Skeletal muscle cell (primary cell): Measurements from ENCODE around the gene PCNP.
A peak's percentile ranks its signal among the peaks of the same experiment; 100 is the strongest.
"Not testable (repeated sequence)": the region's sequence is repeated elsewhere in the genome, so short reads cannot be mapped to it uniquely, and the experiment has no call there.

Source experiments
- DNase-seq: peaks from one replicate; pipeline ENCODE4 v3.0.0-alpha.2; 2010; ENCODE audit warnings: low read depth
- H3K4me3 ChIP-seq: 2 replicates; pipeline ENCODE4 v1.5.1; 2011; ENCODE audit warnings: low read depth, mild to moderate bottlenecking, control low read depth, low read length, moderate library complexity

The PCNP gene

GRCh38 chr3:101556064-101556463, 17.9 kb upstream of the PCNP start:
- no peak overlapping the region for H3K4me3 ChIP-seq
- DNase-seq = no peak

GRCh38 chr3:101561630-101562328, 12.2 kb upstream of the PCNP start, which contains the start of gene TRMT10C:
Gene TRMT10C (plus strand): TSS chr3:101561868. CDS start chr3:101564782, 2,914 bp downstream.
- peak; percentile 72 for DNase-seq
- H3K4me3 ChIP-seq = peak within 1 kb of the TSS; percentile 98

GRCh38 chr3:101567528-101568317, 6.3 kb upstream of the PCNP start:
- no peak overlapping the region for H3K4me3 ChIP-seq
- no peak for DNase-seq

GRCh38 chr3:101571028-101571895, 2.7 kb upstream of the PCNP start:
- H3K4me3 ChIP-seq = no peak overlapping the region
- DNase-seq = no peak

- peak overlapping the region; percentile 91 for H3K4me3 ChIP-seq
- no peak for DNase-seq
Measured at GRCh38 chr3:101574388-101575112, 570 bp downstream of the PCNP start.

- H3K4me3 ChIP-seq = no peak overlapping the region
- no peak for DNase-seq
Measured at GRCh38 chr3:101577286-101577685, 3.3 kb downstream of the PCNP start.

GRCh38 chr3:101588616-101589015, 14.6 kb downstream of the PCNP start:
- H3K4me3 ChIP-seq = no peak overlapping the region
- no peak for DNase-seq

GRCh38 chr3:101591071-101591470, 17.1 kb downstream of the PCNP start:
- no peak overlapping the region for H3K4me3 ChIP-seq
- DNase-seq = no peak

- DNase-seq = no peak
- H3K4me3 ChIP-seq = no peak overlapping the region
Measured at GRCh38 chr3:101602731-101603130, 28.8 kb downstream of the PCNP start.

GRCh38 chr3:101603184-101603583, 29.2 kb downstream of the PCNP start:
- no peak overlapping the region for H3K4me3 ChIP-seq
- no peak for DNase-seq

- not testable (repeated sequence) for H3K4me3 ChIP-seq, DNase-seq
Measured at GRCh38 chr3:101605398-101605797, 31.4 kb downstream of the PCNP start.

- no peak for DNase-seq
- H3K4me3 ChIP-seq = no peak overlapping the region
Measured at GRCh38 chr3:101611023-101611422, 37.0 kb downstream of the PCNP start.

- H3K4me3 ChIP-seq, DNase-seq: not testable (repeated sequence)
Measured at GRCh38 chr3:101613014-101613413, 39.0 kb downstream of the PCNP start.

GRCh38 chr3:101615525-101615924, 41.5 kb downstream of the PCNP start:
- H3K4me3 ChIP-seq = no peak overlapping the region
- no peak for DNase-seq

GRCh38 chr3:101617478-101617877, 43.5 kb downstream of the PCNP start:
- no peak for DNase-seq

GRCh38 chr3:101618726-101619125, 44.7 kb downstream of the PCNP start:
- DNase-seq = no peak
- no peak overlapping the region for H3K4me3 ChIP-seq

More at GRCh38 chr3:101617478-101617877, 43.5 kb downstream of the PCNP start:
- H3K4me3 ChIP-seq = no peak overlapping the region

GRCh38 chr3:101619734-101620133, 45.8 kb downstream of the PCNP start:
- DNase-seq = no peak
- no peak overlapping the region for H3K4me3 ChIP-seq

- H3K4me3 ChIP-seq = no peak overlapping the region
- no peak for DNase-seq
Measured at GRCh38 chr3:101623656-101624055, 49.7 kb downstream of the PCNP start.

- DNase-seq = no peak
Measured at GRCh38 chr3:101624857-101625256, 50.9 kb downstream of the PCNP start.

More at GRCh38 chr3:101624857-101625256, 50.9 kb downstream of the PCNP start:
- no peak overlapping the region for H3K4me3 ChIP-seq
